HEK293 (cell line): ENCODE results near the gene LAMP5.

Experiments
- MYNN ChIP-seq: fragments of 450-650 bp; formaldehyde crosslinking; IDR thresholded peaks from 2 replicates; pipeline ENCODE4 v1.5.1; 2016; ENCODE audit warnings: missing biosample characterization, missing genetic modification characterization, borderline replicate concordance
- ZBTB11 ChIP-seq: fragments of 450-650 bp; formaldehyde crosslinking; conservative IDR thresholded peaks from 2 replicates; pipeline ENCODE4 v1.5.1; 2016; ENCODE audit warnings: low read depth, missing biosample characterization, missing genetic modification characterization
- ZFP37 ChIP-seq: fragments of 450-650 bp; formaldehyde crosslinking; IDR thresholded peaks from 2 replicates; pipeline ENCODE4 v1.5.1; 2016; ENCODE audit warnings: missing biosample characterization, missing genetic modification characterization
- TF ChIP-seq, protein P1 (sequence below): fragments of 450-650 bp; formaldehyde crosslinking; IDR thresholded peaks from 2 replicates; pipeline ENCODE4 v1.5.1; 2016; ENCODE audit warnings: missing biosample characterization, missing genetic modification characterization

- TF ChIP-seq MYNN (tag by site-specific recombination), result no peak
- TF ChIP-seq, protein P1, sequence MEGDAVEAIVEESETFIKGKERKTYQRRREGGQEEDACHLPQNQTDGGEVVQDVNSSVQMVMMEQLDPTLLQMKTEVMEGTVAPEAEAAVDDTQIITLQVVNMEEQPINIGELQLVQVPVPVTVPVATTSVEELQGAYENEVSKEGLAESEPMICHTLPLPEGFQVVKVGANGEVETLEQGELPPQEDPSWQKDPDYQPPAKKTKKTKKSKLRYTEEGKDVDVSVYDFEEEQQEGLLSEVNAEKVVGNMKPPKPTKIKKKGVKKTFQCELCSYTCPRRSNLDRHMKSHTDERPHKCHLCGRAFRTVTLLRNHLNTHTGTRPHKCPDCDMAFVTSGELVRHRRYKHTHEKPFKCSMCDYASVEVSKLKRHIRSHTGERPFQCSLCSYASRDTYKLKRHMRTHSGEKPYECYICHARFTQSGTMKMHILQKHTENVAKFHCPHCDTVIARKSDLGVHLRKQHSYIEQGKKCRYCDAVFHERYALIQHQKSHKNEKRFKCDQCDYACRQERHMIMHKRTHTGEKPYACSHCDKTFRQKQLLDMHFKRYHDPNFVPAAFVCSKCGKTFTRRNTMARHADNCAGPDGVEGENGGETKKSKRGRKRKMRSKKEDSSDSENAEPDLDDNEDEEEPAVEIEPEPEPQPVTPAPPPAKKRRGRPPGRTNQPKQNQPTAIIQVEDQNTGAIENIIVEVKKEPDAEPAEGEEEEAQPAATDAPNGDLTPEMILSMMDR (tag by site-specific recombination), result no peak
- no peak for TF ChIP-seq ZFP37 (tag by site-specific recombination)
- TF ChIP-seq ZBTB11, result no peak
These were observed 15.1 kb upstream of the LAMP5 start for GRCh38 chr20:9499126-9499899.
